ENCODE results near the gene OR6C68.

The OR6C68 gene

DNA sequence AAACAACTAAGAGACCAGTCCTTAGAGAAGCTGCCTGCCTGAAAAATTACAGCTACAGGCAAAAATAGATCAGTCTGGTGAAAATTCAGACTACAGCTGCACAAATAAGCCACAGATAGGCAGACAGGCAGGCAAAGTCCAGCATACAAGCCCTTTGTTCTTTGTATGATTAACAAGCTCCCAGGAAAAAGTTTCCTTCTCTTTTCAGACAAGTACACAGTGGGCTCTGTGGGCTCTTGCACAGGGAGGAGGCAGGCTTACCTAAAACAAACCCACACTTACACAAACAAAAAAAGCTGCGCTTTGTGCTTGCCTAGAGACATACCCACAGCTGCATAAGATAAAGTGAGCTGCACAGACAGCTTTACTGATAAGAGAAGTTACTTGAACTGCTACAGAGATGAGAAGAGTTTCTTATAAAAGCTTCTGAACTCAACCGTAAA is 7.7 kb downstream of the OR6C68 start:
- in situ Hi-C loops (cut with MboI; ENCODE audit: low pct_unique_long_range_greater_than_20kb, low sequenced_read_pairs, unreplicated experiment): no loop called here
- TF ChIP-seq, protein P1, sequence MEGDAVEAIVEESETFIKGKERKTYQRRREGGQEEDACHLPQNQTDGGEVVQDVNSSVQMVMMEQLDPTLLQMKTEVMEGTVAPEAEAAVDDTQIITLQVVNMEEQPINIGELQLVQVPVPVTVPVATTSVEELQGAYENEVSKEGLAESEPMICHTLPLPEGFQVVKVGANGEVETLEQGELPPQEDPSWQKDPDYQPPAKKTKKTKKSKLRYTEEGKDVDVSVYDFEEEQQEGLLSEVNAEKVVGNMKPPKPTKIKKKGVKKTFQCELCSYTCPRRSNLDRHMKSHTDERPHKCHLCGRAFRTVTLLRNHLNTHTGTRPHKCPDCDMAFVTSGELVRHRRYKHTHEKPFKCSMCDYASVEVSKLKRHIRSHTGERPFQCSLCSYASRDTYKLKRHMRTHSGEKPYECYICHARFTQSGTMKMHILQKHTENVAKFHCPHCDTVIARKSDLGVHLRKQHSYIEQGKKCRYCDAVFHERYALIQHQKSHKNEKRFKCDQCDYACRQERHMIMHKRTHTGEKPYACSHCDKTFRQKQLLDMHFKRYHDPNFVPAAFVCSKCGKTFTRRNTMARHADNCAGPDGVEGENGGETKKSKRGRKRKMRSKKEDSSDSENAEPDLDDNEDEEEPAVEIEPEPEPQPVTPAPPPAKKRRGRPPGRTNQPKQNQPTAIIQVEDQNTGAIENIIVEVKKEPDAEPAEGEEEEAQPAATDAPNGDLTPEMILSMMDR (IDR thresholded peaks at IDR 0.05; ENCODE audit: extremely low read depth, insufficient read depth, missing control alignments): no peak
- no peak for DNase-seq (ENCODE audit: low spot score)

DNA sequence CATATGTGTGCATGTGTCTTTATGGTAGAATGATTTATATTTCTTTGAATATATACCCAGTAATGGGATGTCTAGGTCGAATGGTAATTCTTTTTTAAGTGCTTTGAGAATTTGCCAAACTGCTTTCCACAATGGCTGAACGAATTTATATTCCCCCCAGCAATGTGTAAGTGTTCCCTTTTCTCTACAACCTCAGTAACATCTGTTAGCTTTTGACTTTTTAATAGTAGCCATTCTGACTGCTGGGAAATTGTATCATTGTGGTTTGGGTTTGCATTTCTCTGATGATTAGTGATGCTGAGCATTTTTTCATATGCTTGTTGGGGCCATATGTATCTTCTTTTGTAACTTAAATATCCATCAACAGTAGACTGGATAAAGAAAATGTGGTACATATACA is 9.4 kb downstream of the OR6C68 start:
- in situ Hi-C loops (cut with MboI; ENCODE audit: low pct_unique_long_range_greater_than_20kb, low sequenced_read_pairs, unreplicated experiment): no loop called here
- TF ChIP-seq, protein P1 (IDR thresholded peaks at IDR 0.05; ENCODE audit: extremely low read depth, insufficient read depth, missing control alignments): no peak
- DNase-seq (ENCODE audit: low spot score): no peak

DNA sequence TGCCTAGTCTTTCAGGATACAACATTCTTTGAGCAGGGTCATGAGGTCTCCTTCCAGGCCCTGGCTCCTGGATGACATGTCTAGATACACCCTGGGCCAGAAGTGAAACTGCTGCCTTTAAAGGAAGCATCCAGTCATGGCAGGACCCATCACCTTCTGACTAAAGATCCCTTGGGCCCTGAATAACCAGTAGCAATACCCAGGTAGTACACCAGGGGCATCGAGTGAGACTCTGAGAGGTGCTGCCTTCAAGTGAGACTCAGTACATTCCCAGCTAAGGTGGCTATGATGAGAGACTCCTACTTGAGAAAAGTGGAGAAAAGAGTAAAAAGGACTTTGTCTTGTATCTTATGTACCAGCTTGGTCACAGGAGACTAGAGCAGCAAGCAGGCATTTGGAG is 23.5 kb downstream of the OR6C68 start:
- no peak for DNase-seq (ENCODE audit: low spot score)
- in situ Hi-C loops (cut with MboI; ENCODE audit: low pct_unique_long_range_greater_than_20kb, low sequenced_read_pairs, unreplicated experiment): no loop called here
- TF ChIP-seq, protein P1 (IDR thresholded peaks at IDR 0.05; ENCODE audit: extremely low read depth, insufficient read depth, missing control alignments): no peak

DNA sequence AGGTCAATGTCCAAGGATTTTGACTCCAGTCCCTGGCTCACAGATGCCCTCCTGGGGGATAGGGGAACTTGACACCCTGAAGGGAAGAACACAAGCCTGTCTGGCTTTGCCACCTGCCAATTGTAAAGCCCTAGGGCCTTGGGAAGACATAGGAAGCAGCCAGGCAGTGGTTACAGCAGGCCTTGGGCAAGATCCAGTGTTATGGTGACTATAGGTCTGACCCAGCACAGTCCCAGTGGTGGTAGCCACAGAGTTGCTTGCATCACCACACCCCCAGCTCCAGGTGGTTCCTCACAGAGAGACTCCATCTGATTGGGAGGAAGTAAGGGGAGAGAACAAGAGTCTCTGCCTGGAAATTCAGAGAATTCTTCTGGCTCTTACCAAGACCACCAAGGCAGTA is 24.2 kb downstream of the OR6C68 start:
- in situ Hi-C loops (cut with MboI; ENCODE audit: low pct_unique_long_range_greater_than_20kb, low sequenced_read_pairs, unreplicated experiment): no loop called here
- TF ChIP-seq, protein P1 (IDR thresholded peaks at IDR 0.05; ENCODE audit: extremely low read depth, insufficient read depth, missing control alignments): no peak
- DNase-seq (ENCODE audit: low spot score): no peak
